Measurements from ENCODE around the gene KRTAP10-4. TPM values are rescaled to one million over a fixed set of nuclear protein-coding genes. Genes with fewer than 3 reads are reported as not detected.
"Not testable (repeated sequence)": the region's sequence is repeated elsewhere in the genome, so short reads cannot be mapped to it uniquely, and the experiment has no call there.

KRTAP10-4 gene
- total RNA-seq, 4 donors from 2014 or later: 2.7 to 11.8 (median 4.9) TPM; not detected in 1

GRCh38 chr21:44552681-44553080 lies 20.8 kb upstream of the KRTAP10-4 start:
- no peak for DNase-seq (ENCODE audit: low spot score in 2 of 2)
- Histone ChIP-seq H3K9me3 (no peaks in the 10 kb centered on the region), H3K4me1 (peaks cover 14% of the 10 kb centered on the region), H3K27me3 (peaks cover 66% of the 10 kb centered on the region), H3K27ac (no peak overlapping the region), H3K4me3 (no peak overlapping the region), H3K36me3 (no peaks in the 10 kb centered on the region)
- TF ChIP-seq CTCF (IDR thresholded peaks at IDR 0.05): no peak
- no peak for TF ChIP-seq POLR2A (IDR thresholded peaks at IDR 0.05)
- TF ChIP-seq POLR2AphosphoS5 (IDR thresholded peaks at IDR 0.05): no peak
- no peak for TF ChIP-seq EP300 (IDR thresholded peaks at IDR 0.05)
- WGBS: 76% methylated on average over 9 of the region's 13 CpGs

- H3K4me1 ChIP-seq: peaks cover 13% of the 10 kb centered on the region
- TF ChIP-seq EP300 (IDR thresholded peaks at IDR 0.05) (no peak), POLR2A (IDR thresholded peaks at IDR 0.05) (no peak), CTCF (IDR thresholded peaks at IDR 0.05) (no peak), POLR2AphosphoS5 (IDR thresholded peaks at IDR 0.05) (no peak)
- H3K27ac ChIP-seq: no peak overlapping the region
- 67% methylated on average over 12 of the region's 13 CpGs for WGBS
- H3K27me3 ChIP-seq: peaks cover 64% of the 10 kb centered on the region
- H3K4me3 ChIP-seq: no peak overlapping the region
- no peaks in the 10 kb centered on the region for H3K9me3 ChIP-seq
- H3K36me3 ChIP-seq: no peaks in the 10 kb centered on the region
- DNase-seq (ENCODE audit: low spot score in 2 of 2): no peak
Observed at GRCh38 chr21:44555200-44555875, 18.2 kb upstream of the KRTAP10-4 start.

- no peaks in the 10 kb centered on the region for H3K9me3 ChIP-seq
- peaks cover 49% of the 10 kb centered on the region for H3K27me3 ChIP-seq
- H3K4me1 ChIP-seq: no peaks in the 10 kb centered on the region
- no peak overlapping the region for H3K4me3 ChIP-seq
- no peak overlapping the region for H3K27ac ChIP-seq
- no peak for DNase-seq (ENCODE audit: low spot score in 2 of 2)
- TF ChIP-seq POLR2A (IDR thresholded peaks at IDR 0.05) (no peak), CTCF (IDR thresholded peaks at IDR 0.05) (no peak), EP300 (IDR thresholded peaks at IDR 0.05) (no peak), POLR2AphosphoS5 (IDR thresholded peaks at IDR 0.05) (no peak)
- WGBS: 81% methylated on average over 9 of the region's 9 CpGs
- no peaks in the 10 kb centered on the region for H3K36me3 ChIP-seq
Observed at GRCh38 chr21:44556879-44557278, 16.6 kb upstream of the KRTAP10-4 start.

- H3K4me1 ChIP-seq: no peaks in the 10 kb centered on the region
- no peaks in the 10 kb centered on the region for H3K9me3 ChIP-seq
- no peak overlapping the region for H3K4me3 ChIP-seq
- peaks cover 41% of the 10 kb centered on the region for H3K27me3 ChIP-seq
- no peak for DNase-seq (ENCODE audit: low spot score in 2 of 2)
- no peak for TF ChIP-seq CTCF (IDR thresholded peaks at IDR 0.05)
- no peak for TF ChIP-seq POLR2AphosphoS5 (IDR thresholded peaks at IDR 0.05)
- no peak for TF ChIP-seq POLR2A (IDR thresholded peaks at IDR 0.05)
- no peak for TF ChIP-seq EP300 (IDR thresholded peaks at IDR 0.05)
- H3K36me3 ChIP-seq: no peaks in the 10 kb centered on the region
- 71% methylated on average over 21 of the region's 30 CpGs for WGBS
- no peak overlapping the region for H3K27ac ChIP-seq
Observed at GRCh38 chr21:44557491-44558328, 15.8 kb upstream of the KRTAP10-4 start.

GRCh38 chr21:44558329-44558675 lies 15.2 kb upstream of the KRTAP10-4 start:
- not testable (repeated sequence) for H3K27ac ChIP-seq; H3K9me3 ChIP-seq; H3K4me1 ChIP-seq; H3K36me3 ChIP-seq; H3K4me3 ChIP-seq; DNase-seq (ENCODE audit: low spot score in 2 of 2)
- peaks cover 38% of the 10 kb centered on the region for H3K27me3 ChIP-seq
- WGBS: 71% methylated on average over 7 of the region's 10 CpGs
